Measurements from ENCODE around the gene GSTA2.
"Not testable (repeated sequence)": the region's sequence is repeated elsewhere in the genome, so short reads cannot be mapped to it uniquely, and the experiment has no call there.

GSTA2 gene

DNA sequence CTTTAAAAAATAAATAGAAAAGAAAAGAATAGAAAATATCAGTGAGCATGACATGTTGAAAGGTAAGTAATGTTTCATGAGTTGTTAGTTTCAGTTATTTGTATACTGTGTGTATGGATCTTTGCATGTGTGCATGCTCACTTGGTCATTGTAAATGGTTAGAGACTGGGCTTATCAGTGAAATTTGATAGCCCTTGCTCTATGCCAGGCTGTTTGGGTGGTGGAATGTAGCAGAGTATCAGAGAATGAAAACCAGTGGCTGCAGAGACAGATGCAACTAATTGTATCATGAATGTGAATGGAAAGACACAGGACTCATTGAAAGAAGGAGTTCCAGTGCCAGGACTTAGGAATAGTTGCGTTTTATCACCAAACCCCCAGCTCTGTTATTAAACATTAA lies 4.2 kb downstream of the GSTA2 start:
- DNase-seq: no peak

- DNase-seq: not testable (repeated sequence)
Measured at GRCh38 chr6:52757651-52758338, 5.5 kb downstream of the GSTA2 start.

DNA sequence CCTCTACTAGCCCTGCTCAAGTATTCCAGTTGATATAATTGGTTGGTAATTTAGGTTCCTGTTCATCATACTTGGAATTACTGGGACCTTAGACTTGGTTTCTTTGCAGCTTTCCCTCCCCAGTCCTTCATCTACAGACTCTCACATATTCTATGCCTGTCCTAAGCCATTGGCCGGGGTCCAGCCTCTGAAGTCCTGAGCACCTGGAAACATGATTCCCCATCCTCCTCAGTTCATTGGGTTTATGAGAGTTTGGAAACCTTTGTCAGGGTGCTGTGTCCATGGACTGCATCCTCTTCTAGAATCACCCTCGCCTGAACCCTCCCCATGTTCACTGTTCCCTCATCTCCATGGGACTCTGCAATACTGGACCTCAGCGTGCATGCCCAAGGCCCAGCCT lies 8.8 kb downstream of the GSTA2 start:
- no peak for DNase-seq

DNA sequence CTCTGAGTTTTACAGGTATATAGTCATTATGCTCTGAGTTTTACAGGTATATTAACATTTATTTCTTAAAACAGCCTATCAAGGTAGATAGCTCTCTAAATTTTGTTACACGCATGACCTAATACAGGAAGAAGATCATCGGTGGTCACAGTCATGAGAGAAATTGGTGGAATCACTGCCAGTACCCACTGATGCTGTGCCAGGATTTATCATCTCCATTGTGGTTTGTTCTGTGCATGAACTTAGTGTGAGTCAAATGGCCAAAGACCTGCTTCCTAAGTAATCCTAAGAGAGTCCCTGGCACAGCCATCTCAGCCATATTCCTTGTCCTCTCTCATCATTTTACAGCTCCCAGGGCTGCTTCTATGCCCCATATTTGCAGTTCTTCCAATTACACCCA lies 10.1 kb downstream of the GSTA2 start:
- DNase-seq: not testable (repeated sequence)

- DNase-seq: no peak
Measured at GRCh38 chr6:52752310-52752709, 11.0 kb downstream of the GSTA2 start.

DNA sequence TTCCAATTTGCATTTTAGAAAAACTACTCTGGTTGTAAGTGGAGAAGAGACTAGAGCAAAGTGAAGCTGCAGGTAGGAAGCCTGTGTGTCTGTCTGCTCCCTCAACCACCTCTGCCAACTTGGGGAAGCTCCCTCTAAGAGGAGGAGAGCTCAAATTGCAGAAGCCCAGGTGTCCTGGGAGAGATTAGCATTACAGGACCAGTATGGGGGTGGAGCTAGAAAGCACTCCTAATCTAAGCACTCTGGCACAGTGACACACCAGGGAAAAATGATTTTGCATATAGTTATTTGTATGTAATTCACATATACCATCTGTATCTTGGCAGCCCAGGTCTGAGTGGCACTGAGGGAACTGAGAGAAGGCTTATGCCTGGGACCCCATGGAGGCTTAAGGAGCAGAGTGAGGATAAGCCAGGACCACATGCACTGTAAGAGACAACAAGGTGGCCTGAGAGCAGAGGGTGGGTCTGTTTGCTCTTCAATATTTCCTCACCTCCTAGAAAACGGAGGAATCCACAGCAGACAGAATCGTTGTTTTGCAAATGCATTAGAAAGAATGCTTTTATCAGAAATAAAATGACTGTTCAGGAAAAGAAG lies 13.6 kb downstream of the GSTA2 start:
- no peak for DNase-seq

DNA sequence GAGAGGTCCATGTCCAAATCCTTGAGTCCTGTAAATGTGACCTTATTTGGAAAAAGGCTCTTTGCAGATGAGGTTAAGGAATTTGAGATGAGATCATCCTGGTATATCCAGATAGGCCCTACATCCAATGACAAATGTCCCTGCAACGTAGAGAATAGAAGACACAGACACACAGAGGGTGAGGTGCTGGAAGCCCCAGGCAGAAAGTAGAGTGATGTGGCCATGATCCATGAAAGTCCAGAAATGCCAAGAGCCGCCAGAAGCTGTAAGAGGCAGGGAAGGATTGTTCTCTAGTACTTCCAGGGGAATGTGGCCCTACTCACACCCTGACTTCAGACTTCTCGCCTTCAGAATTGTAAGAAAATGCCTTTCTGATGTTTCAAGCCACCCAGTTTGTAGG lies 16.0 kb downstream of the GSTA2 start:
- DNase-seq: not testable (repeated sequence)

DNA sequence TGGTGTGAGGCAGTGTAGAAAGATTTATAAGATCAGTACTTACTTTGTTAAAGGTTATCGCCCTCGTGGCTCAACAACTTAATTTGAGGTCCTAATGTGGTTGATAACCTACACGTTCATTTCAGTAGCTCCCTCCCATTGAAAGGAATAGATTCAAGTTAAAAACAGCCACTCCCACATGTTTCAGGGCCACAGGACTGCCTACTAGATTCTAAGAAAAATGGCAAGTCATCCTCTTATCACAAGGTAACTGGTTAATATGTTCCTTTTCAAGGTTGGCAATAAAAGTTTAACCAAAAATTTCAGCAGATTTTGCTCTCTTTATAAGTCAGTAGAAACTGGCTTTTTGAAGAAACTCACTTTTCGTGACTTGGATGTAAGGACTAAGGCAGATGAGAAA lies 17.1 kb downstream of the GSTA2 start:
- no peak for DNase-seq

GRCh38 chr6:52745764-52746201 lies 17.5 kb downstream of the GSTA2 start:
- DNase-seq: no peak

DNA sequence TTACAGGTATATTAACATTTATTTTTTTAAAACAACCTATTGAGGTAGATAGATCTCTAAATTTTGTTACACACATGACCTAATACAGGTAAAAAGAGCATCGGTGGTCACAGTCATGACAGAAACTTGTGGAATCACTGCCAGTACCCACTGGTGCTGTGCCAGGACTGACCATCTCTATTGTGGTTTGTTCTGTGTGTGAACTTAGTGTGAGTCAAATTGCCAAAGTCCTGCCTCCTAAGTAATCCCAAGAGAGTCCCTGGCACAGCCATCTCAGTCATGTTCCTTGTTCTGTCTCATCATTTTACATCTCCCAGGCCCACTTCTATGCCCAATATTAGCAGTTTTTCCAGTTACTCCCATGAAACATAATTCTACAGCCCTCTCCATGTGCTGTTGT lies 21.4 kb downstream of the GSTA2 start:
- DNase-seq: no peak

DNA sequence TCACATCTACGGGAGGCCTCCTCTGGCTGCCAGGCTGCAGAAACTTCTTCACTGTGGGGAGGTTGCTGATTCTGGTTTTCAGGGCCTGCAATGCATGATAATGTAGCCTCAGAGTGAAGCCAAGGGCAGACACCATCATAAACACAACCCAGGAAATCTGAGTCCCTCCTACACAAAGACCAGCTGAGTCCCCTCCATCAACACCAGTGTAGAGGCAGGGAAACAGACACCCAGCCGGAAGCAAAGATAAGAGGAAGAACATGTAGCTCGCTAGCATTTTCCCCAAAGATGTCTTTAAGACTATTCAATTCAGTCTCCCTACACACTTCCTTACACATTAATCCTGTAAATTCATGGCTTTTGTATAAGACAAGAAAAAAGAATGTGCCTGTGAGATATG lies 23.6 kb downstream of the GSTA2 start:
- DNase-seq: no peak

DNA sequence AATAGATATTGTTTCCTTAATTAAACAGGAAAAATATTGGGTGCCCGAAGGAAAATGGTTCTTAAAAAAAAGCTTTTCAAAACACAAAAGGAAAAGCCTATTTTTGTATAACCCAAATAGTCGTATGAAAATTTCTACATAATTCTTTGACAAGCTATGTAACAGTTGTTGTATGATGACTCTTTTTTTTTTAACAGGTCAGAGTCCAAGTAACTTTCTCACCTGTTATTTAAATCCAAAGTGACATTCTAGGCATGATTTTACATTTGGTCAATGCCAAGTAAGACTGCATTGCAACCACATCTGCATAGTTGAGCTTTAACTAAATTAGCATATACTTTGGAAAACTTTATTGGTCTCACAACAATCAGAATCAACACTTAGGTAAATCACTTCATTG lies 24.1 kb downstream of the GSTA2 start:
- DNase-seq: no peak

GRCh38 chr6:52736145-52736544 lies 27.1 kb downstream of the GSTA2 start:
- DNase-seq: no peak

DNA sequence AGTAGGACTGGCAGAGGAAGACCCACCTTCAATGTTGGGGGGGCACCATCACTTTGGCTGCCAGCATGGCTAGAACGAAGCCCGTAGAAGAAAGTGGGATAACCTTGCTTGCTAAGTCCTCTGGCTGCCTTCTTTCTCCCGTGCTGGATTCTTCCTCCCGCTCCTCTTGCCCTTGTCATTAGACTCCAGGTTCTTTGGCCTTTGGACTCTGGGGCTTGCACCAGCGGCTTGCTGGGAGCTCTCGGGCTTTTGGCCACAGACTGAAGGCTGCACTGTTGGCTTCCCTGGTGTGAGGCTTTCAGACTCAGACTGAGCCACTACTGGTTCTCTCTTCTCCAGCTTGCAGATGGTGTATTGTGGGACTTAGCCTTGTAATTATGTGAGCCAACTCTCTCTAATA lies 28.2 kb downstream of the GSTA2 start:
- no peak for DNase-seq

- no peak for DNase-seq
Measured at GRCh38 chr6:52734072-52734471, 29.2 kb downstream of the GSTA2 start.

- DNase-seq: no peak
Measured at GRCh38 chr6:52733172-52733571, 30.1 kb downstream of the GSTA2 start.

DNA sequence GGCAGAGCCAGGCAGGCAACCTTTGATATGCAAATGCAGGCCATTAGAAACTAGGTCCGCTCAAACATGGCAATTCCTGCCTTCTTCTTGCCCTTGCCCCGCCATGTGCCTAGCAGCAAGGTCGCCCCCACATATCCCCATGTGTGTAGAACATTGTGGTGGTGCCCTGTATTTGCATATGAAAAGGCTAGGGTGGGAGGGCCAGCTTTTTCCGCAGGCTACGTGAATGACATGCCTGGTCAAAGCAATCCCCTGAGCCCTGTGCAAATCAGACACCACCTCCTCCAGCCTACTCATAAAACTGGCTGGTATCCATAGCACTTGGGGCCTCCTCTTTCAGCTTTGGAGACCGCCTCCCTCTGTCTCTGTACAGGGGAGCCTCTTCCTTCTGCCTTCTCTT lies 31.6 kb downstream of the GSTA2 start:
- DNase-seq: no peak

DNA sequence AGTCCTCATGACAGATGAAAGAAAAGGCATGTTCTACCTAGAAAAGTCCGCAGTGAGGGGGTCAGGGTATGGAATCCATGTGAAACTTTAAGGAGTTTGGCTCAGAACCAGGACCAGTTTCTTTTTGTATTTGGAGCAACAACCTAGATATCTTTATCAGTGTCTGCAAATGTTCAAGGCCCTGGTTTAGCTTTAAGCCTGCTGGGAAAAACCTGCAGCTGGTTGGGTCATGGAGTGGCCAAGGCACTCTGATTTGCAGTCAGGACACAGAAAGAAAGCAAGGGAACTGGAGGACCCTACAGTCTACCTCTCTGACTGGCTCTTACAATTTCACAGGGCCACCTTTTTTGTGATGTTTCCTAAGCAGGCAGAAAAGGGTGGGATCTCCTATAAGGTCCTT lies 33.7 kb downstream of the GSTA2 start:
- no peak for DNase-seq

- no peak for DNase-seq
Measured at GRCh38 chr6:52728394-52728793, 34.9 kb downstream of the GSTA2 start.

DNA sequence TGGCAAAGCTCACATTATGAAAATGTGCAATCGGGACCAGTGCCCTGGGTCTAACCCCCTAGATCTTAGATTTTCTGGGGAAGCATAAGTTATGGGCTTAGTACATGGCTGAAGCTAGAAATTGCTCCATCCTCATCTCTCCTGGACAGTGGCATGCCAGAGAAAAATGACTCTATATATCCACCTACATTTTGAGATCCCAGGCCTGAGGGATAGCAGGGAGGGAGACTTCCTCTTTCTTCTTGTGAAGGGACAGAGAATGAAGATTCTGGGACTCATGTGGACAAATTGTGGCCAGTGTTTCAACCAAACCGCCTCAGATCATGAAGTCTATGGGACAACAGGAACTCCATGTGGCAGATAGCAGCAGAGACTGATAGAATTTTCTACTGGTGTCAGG lies 35.4 kb downstream of the GSTA2 start:
- no peak for DNase-seq

DNA sequence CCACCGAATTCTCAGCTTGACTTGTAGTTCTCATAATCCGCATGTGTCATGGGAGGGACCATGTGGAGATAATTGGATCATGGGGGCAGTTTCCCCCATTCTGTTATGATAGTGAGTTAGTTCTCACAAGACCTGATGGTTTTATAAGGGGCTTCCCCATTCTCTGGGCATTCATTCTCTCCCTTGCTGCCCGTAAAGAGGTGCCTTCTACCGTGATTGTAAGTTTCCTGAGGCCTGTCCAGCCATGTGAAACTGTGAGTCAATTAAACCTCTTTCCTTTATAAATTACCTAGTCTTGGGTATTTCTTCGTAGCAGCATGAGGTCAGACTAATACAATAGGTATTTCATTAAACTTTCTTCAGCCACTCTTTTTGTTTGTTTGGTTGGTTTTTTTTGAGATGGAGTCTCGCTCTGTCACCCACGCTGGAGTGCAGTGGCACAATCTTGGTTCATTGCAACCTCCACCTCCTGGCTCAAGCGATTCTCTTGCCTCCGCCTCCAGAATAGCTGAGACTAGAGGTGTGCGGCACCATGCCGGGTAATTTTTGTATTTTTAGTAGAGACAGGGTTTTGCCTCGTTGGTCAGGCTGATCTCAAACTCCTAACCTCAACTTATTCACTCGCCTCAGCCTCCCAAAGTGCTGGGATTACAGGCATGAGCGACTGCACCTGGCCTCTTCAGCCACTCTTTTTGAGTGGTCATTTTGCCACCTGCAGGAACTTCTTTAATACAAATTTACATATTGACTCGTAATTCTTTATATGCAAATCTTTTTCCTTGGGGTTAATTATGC lies 36.3 kb downstream of the GSTA2 start:
- no peak for DNase-seq

DNA sequence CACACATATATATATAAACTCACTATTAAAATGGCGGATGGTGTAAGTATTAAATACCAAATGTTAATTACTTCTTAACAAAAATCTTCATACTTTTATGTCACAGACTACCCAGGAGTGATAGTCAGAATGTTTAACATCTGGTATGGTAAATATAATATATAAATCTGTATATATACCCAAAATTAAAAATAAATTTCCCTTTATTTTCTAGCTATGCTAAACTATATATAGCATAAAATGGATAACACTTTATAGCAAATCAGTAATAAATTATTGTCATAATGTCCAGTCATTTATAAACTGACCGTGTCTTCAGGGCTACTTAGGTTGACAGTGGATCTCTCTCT lies 37.1 kb downstream of the GSTA2 start:
- no peak for DNase-seq

- DNase-seq: no peak
Measured at GRCh38 chr6:52725535-52726192, 37.6 kb downstream of the GSTA2 start.

- DNase-seq: no peak
Measured at GRCh38 chr6:52725143-52725534, 38.1 kb downstream of the GSTA2 start.

All from effector CD4-positive, alpha-beta T cell (primary cell).